Mammary epithelial cell (primary cell): ENCODE measurements around the gene LMBR1L.

Source experiments
- CTCF ChIP-seq, 2 donors: IDR thresholded peaks in 1 of 2; conservative IDR thresholded peaks in 1 of 2; 2 replicates each; pipeline ENCODE4 v1.5.1; 2011 to 2012; ENCODE audit warnings: inconsistent platforms in 2 of 2, low read length in 2 of 2, mild to moderate bottlenecking in 2 of 2, control low read depth in 1 of 2, low read depth in 1 of 2; ENCODE audit not compliant: insufficient read depth in 1 of 2; ENCODE audit errors: extremely low read depth in 1 of 2
- EZH2 ChIP-seq: IDR thresholded peaks from 2 replicates; pipeline ENCODE4 v1.6.1; 2012; ENCODE audit warnings: low read length, inconsistent platforms, borderline replicate concordance

GRCh38 chr12:49129332-49130150, 18.9 kb upstream of the LMBR1L start:
- no peak for TF ChIP-seq CTCF (conservative IDR thresholded peaks at IDR 0.05 in 1 of 2, IDR thresholded peaks at IDR 0.05 in 1 of 2; ENCODE audit: extremely low read depth in 1 of 2, insufficient read depth in 1 of 2, low read depth in 1 of 2, low read length in 2 of 2)
- TF ChIP-seq EZH2: no peak
